ENCODE results near the gene SPAG5.

The SPAG5 gene

GRCh38 chr17:28622186-28622585 is 23.4 kb upstream of the SPAG5 start:
- Mint-ChIP-seq H3K9me3 (no peaks in the 10 kb centered on the region), H3K27me3 (ENCODE audit: low read depth, poor library complexity) (no peaks in the 10 kb centered on the region), H3K27ac (no peak overlapping the region), H3K4me1 (no peaks in the 10 kb centered on the region), H3K36me3 (ENCODE audit: low read depth) (peaks cover 76% of the 10 kb centered on the region), H3K4me3 (no peak overlapping the region)
- DNase-seq, result no peak
- TF ChIP-seq CTCF (IDR thresholded peaks at IDR 0.05), result no peak

- Mint-ChIP-seq H3K36me3 (ENCODE audit: low read depth) (peaks cover 73% of the 10 kb centered on the region), H3K4me1 (no peaks in the 10 kb centered on the region), H3K9me3 (no peaks in the 10 kb centered on the region), H3K27me3 (ENCODE audit: low read depth, poor library complexity) (no peaks in the 10 kb centered on the region), H3K4me3 (no peak overlapping the region), H3K27ac (peak overlapping the region; percentile 18)
- no peak for TF ChIP-seq CTCF (IDR thresholded peaks at IDR 0.05)
- no peak for DNase-seq
Measured at GRCh38 chr17:28620010-28620409, 21.2 kb upstream of the SPAG5 start.

- no peak for TF ChIP-seq CTCF (IDR thresholded peaks at IDR 0.05)
- peaks cover 74% of the 10 kb centered on the region for H3K36me3 Mint-ChIP-seq (ENCODE audit: low read depth)
Measured at GRCh38 chr17:28618464-28618863, 19.6 kb upstream of the SPAG5 start.

GRCh38 chr17:28616281-28616680 is 17.5 kb upstream of the SPAG5 start:
- no peaks in the 10 kb centered on the region for H3K9me3 Mint-ChIP-seq
- peaks cover 63% of the 10 kb centered on the region for H3K36me3 Mint-ChIP-seq (ENCODE audit: low read depth)
- no peaks in the 10 kb centered on the region for H3K27me3 Mint-ChIP-seq (ENCODE audit: low read depth, poor library complexity)
- H3K4me3 Mint-ChIP-seq, result no peak overlapping the region
- H3K4me1 Mint-ChIP-seq, result no peaks in the 10 kb centered on the region
- no peak for DNase-seq
- no peak overlapping the region for H3K27ac Mint-ChIP-seq
- TF ChIP-seq CTCF (IDR thresholded peaks at IDR 0.05), result no peak

More at GRCh38 chr17:28618464-28618863, 19.6 kb upstream of the SPAG5 start:
- no peaks in the 10 kb centered on the region for H3K9me3 Mint-ChIP-seq
- H3K4me3 Mint-ChIP-seq, result no peak overlapping the region
- H3K27me3 Mint-ChIP-seq (ENCODE audit: low read depth, poor library complexity), result no peaks in the 10 kb centered on the region
- no peak overlapping the region for H3K27ac Mint-ChIP-seq
- DNase-seq, result no peak
- no peaks in the 10 kb centered on the region for H3K4me1 Mint-ChIP-seq

- no peak overlapping the region for H3K27ac Mint-ChIP-seq
Measured at GRCh38 chr17:28615260-28615940, 16.6 kb upstream of the SPAG5 start.

More at GRCh38 chr17:28615260-28615940, 16.6 kb upstream of the SPAG5 start:
- DNase-seq, result no peak
- Mint-ChIP-seq H3K27me3 (ENCODE audit: low read depth, poor library complexity) (no peaks in the 10 kb centered on the region), H3K36me3 (ENCODE audit: low read depth) (peaks cover 60% of the 10 kb centered on the region), H3K4me3 (no peak overlapping the region), H3K9me3 (no peaks in the 10 kb centered on the region), H3K4me1 (no peaks in the 10 kb centered on the region)
- no peak for TF ChIP-seq CTCF (IDR thresholded peaks at IDR 0.05)
